ENCODE measurements around the gene SYNDIG1. TPM values are rescaled to one million over a fixed set of nuclear protein-coding genes. Genes with fewer than 3 reads are reported as not detected.

SYNDIG1 gene
- total RNA-seq, 4 donors from 2014 or later, result 0.20 to 1.3 (median 0.66) TPM; not detected in 1

- DNase-seq (no peak), ATAC-seq (no peak)
- no peaks in the 10 kb centered on the region for H3K9me3 ChIP-seq
- no peak for TF ChIP-seq CTCF (IDR thresholded peaks at IDR 0.05 in 4 of 5, conservative IDR thresholded peaks at IDR 0.05 in 1 of 5)
- no peak for TF ChIP-seq POLR2A (IDR thresholded peaks at IDR 0.05)
- no peak overlapping the region for H3K27ac ChIP-seq
- intact Hi-C loops (cut with DNase I; ENCODE audit: low total_unique reads), result no loop called here
- H3K27me3 ChIP-seq, result no peaks in the 10 kb centered on the region
- H3K4me1 ChIP-seq, result no peaks in the 10 kb centered on the region
- no peaks in the 10 kb centered on the region for H3K36me3 ChIP-seq
- no peak overlapping the region for H3K4me3 ChIP-seq
- in situ Hi-C loops (cut with MboI; ENCODE audit: low sequenced_read_pairs in 4 of 4), result no loop called here
Measured at GRCh38 chr20:24686156-24686555, 216.7 kb downstream of the SYNDIG1 start.

- Histone ChIP-seq H3K9me3 (no peaks in the 10 kb centered on the region), H3K4me1 (no peaks in the 10 kb centered on the region), H3K27ac (no peak overlapping the region), H3K4me3 (no peak overlapping the region), H3K36me3 (no peaks in the 10 kb centered on the region), H3K27me3 (no peaks in the 10 kb centered on the region)
- no peak for TF ChIP-seq CTCF (IDR thresholded peaks at IDR 0.05 in 4 of 5, conservative IDR thresholded peaks at IDR 0.05 in 1 of 5)
- no peak for TF ChIP-seq POLR2A (IDR thresholded peaks at IDR 0.05)
- intact Hi-C loops (cut with DNase I; ENCODE audit: low total_unique reads), result no loop called here
- DNase-seq (no peak), ATAC-seq (no peak)
- in situ Hi-C loops (cut with MboI; ENCODE audit: low sequenced_read_pairs in 4 of 4), result no loop called here
Measured at GRCh38 chr20:24690408-24690807, 221.0 kb downstream of the SYNDIG1 start.

- H3K4me3 ChIP-seq, result no peak overlapping the region
- ATAC-seq, result no peak
- TF ChIP-seq POLR2A (IDR thresholded peaks at IDR 0.05) (no peak), CTCF (IDR thresholded peaks at IDR 0.05 in 4 of 5, conservative IDR thresholded peaks at IDR 0.05 in 1 of 5) (no peak)
- no peak overlapping the region for H3K27ac ChIP-seq
- intact Hi-C loops (cut with DNase I; ENCODE audit: low total_unique reads), result no loop called here
- H3K9me3 ChIP-seq, result no peaks in the 10 kb centered on the region
- H3K27me3 ChIP-seq, result no peaks in the 10 kb centered on the region
- no peaks in the 10 kb centered on the region for H3K36me3 ChIP-seq
- DNase-seq, result no peak
- H3K4me1 ChIP-seq, result no peaks in the 10 kb centered on the region
- in situ Hi-C loops (cut with MboI; ENCODE audit: low sequenced_read_pairs in 4 of 4), result no loop called here
Measured at GRCh38 chr20:24691901-24692351, 222.5 kb downstream of the SYNDIG1 start.

- intact Hi-C loops (cut with DNase I; ENCODE audit: low total_unique reads) (no loop called here), in situ Hi-C loops (cut with MboI; ENCODE audit: low sequenced_read_pairs in 4 of 4) (no loop called here)
- H3K36me3 ChIP-seq, result no peaks in the 10 kb centered on the region
- no peak for TF ChIP-seq POLR2A (IDR thresholded peaks at IDR 0.05)
- TF ChIP-seq CTCF (IDR thresholded peaks at IDR 0.05 in 4 of 5, conservative IDR thresholded peaks at IDR 0.05 in 1 of 5), result no peak
- no peak for DNase-seq
- H3K4me1 ChIP-seq, result no peaks in the 10 kb centered on the region
- no peaks in the 10 kb centered on the region for H3K27me3 ChIP-seq
- H3K4me3 ChIP-seq, result no peak overlapping the region
- H3K27ac ChIP-seq, result no peak overlapping the region
- H3K9me3 ChIP-seq, result no peaks in the 10 kb centered on the region
- ATAC-seq, result no peak
Measured at GRCh38 chr20:24692446-24693200, 223.2 kb downstream of the SYNDIG1 start.

Measured in gastrocnemius medialis (tissue), 4 donors.